ENCODE data around the gene OVOL1. TPM values are rescaled to one million over a fixed set of nuclear protein-coding genes. Genes with fewer than 3 reads are reported as not detected.
A peak's percentile ranks its signal among the peaks of the same experiment; 100 is the strongest.
"Not testable (repeated sequence)": the region's sequence is repeated elsewhere in the genome, so short reads cannot be mapped to it uniquely, and the experiment has no call there.

Gene OVOL1
- total and polyA plus RNA-seq, 8 donors = 0.20 to 0.45 (median 0.34) TPM

DNA sequence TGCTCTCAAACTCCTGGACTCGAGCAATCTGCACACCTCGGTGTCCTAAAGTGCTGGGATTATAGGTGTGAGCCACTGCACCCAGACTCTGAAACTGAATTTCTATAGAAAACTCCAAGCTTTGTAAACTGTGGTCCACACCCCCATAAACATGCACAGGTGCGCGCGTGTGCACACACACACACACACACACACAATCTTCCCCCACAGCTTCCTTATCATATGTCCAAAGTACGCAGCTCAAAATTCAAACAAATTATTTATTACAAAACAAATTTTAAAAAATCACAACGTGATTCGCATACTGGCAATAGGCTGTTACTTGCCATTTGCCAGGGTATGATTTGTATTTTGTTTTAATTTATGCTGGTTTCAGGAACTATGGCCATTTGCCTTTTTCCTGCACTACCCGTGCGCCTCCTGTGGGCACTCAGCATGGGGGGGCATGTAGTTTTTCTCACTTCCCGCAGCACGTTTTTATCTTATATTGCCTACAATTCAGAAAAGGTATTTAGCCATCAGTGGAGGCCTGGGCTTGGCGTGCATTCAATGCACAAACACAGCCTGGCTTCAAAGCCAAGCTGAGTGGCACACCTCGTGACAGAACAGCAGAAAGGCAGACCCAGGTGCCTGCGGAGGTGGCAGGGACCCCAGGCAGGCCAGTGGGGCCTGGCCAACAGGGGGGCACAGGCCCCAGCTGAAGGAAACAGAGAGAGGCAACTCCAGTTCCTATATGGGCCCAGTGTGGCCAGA lies 36.1 kb downstream of the OVOL1 start:
- Histone ChIP-seq H3K4me1 (no peaks in the 10 kb centered on the region), H3K27ac (no peak overlapping the region), H3K27me3 (no peaks in the 10 kb centered on the region), H3K4me3 (no peak overlapping the region), H3K9me3 (no peaks in the 10 kb centered on the region), H3K36me3 (no peaks in the 10 kb centered on the region)
- TF ChIP-seq, protein P1, sequence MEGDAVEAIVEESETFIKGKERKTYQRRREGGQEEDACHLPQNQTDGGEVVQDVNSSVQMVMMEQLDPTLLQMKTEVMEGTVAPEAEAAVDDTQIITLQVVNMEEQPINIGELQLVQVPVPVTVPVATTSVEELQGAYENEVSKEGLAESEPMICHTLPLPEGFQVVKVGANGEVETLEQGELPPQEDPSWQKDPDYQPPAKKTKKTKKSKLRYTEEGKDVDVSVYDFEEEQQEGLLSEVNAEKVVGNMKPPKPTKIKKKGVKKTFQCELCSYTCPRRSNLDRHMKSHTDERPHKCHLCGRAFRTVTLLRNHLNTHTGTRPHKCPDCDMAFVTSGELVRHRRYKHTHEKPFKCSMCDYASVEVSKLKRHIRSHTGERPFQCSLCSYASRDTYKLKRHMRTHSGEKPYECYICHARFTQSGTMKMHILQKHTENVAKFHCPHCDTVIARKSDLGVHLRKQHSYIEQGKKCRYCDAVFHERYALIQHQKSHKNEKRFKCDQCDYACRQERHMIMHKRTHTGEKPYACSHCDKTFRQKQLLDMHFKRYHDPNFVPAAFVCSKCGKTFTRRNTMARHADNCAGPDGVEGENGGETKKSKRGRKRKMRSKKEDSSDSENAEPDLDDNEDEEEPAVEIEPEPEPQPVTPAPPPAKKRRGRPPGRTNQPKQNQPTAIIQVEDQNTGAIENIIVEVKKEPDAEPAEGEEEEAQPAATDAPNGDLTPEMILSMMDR (IDR thresholded peaks at IDR 0.05) = no peak
- intact Hi-C loops (cut with DNase I) = loop anchor here in 1 of 2 donors (10.0 kb wide), 1 partner anchor 108 kb away; the partner anchor contains the start of gene KAT5
- ATAC-seq (peak; percentile 45), DNase-seq (peak in 2 of 4 donors; percentile 47 to 59)

DNA sequence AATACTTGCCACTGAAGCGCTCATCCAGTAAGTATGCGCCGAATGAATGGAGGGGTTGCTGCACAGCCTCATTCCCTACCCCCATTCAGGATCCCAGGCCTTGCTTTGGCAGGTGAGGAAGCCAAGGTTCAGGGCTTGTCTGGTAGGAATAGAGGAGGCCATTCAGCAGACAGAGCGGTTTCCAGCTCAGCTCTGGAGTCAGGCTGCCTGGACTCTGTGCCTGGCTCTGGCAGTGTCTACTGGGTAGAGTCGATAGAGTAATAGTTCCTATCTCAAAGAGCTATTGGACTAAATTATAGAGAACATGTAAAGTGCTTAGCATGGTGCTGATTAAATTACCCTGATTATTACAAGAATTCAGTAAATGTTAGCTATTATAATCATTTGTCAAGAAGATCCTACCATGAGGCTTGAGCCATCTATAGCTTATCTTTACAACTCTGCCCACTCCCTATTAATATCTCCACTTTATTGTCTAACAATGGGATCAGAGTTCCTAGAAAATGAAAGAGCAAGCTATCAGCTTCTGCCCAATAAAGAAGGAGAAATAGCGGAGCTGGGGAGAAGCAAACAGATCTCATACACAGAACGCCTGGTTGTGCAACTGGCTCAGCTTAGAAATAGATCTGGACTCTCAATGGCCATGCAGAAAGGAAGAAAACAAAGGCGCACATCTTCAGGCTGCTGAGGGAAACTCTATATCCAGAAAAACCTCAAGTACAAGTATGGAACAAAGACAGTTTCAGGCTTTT lies 40.3 kb downstream of the OVOL1 start:
- ATAC-seq = no peak
- H3K9me3 ChIP-seq = no peaks in the 10 kb centered on the region
- H3K36me3 ChIP-seq = no peaks in the 10 kb centered on the region
- no peak overlapping the region for H3K27ac ChIP-seq
- no peaks in the 10 kb centered on the region for H3K4me1 ChIP-seq
- TF ChIP-seq, protein P1 (IDR thresholded peaks at IDR 0.05) = no peak
- intact Hi-C loops (cut with DNase I) = loop anchor here in 1 of 2 donors (10.0 kb wide), 1 partner anchor 112 kb away; the partner anchor contains the start of gene KAT5
- peak in 1 of 4 donors; percentile 12 for DNase-seq
- no peaks in the 10 kb centered on the region for H3K27me3 ChIP-seq
- H3K4me3 ChIP-seq = no peak overlapping the region

DNA sequence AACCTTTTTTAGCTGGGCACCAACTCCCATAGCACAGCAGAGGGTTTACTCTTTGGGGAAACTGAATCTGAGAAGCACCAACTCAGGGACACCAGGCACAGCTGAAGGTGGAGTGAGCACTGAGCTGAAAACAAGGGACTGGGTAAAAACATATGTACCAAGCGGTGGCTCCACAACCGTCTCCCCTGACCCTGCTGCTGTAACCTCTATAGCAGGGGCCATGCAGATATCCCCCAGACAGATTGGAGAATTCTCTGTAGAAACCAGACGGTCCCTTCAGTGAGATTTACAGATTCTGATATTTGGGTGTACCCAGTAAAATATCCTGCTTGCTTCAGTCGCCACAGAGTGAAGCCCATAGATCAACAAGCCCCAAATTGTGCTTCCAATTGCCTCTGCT lies 42.6 kb downstream of the OVOL1 start:
- ATAC-seq = no peak
- Histone ChIP-seq H3K36me3 (no peaks in the 10 kb centered on the region), H3K27me3 (no peaks in the 10 kb centered on the region), H3K4me1 (peaks cover 0 to 16% of the 10 kb centered on the region in 2 donors), H3K27ac (no peak overlapping the region), H3K4me3 (no peak overlapping the region), H3K9me3 (no peaks in the 10 kb centered on the region)
- TF ChIP-seq, protein P1 (IDR thresholded peaks at IDR 0.05) = no peak
- intact Hi-C loops (cut with DNase I) = loop anchor here in 1 of 2 donors (10.0 kb wide), 1 partner anchor 115 kb away; the partner anchor contains the start of gene KAT5
- peak in 1 of 4 donors; percentile 2 for DNase-seq

- ATAC-seq = not testable (repeated sequence)
Measured at GRCh38 chr11:65832231-65832630, 45.4 kb downstream of the OVOL1 start.

DNA sequence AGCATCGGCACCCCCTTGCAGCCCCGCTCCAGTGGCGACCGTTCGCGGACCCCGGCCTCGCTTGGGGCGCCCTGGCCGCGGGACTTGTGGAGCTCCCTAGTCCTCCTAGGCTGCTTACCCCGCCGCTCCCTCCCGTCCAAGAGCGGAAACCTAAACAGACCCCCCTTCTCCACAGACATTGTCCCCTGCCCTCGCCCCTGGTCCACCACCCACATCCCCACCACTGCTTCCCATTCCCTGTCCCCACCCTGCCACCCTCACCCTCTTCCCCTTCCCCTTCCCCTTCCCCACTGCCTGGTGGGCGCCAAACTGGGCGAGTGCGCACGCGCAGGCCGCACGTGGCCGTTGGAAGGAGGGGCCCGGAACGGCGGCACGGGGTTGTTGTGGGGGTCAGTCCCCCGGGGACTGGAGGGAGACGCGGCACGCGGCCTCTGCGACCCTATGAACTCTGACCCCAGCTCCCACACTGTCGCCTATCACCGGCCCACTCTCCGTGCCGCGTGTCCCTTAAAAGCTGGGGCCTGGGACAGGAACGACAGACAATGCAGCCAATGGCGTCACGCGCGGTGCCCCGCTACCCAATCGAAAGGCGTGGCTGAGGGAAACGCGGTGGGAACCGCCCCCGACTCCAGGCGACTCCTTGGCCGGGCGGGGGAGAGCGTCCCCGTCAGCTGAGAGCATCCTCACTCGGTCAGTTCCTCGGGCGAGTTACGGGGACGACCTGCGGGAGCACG lies 46.6 kb downstream of the OVOL1 start, which contains the start of gene SNX32:
Gene SNX32 (plus strand): TSS at position 667 of the 734 bp plus-strand sequence. CDS start 103 bp downstream, outside the sequence.
- DNase-seq (peak; percentile 92 to 96 (median 95)), ATAC-seq (peak; percentile 100)
- H3K4me3 ChIP-seq = peak within 1 kb of the TSS; percentile 38 to 44
- H3K9me3 ChIP-seq = no peaks in the 10 kb centered on the region
- intact Hi-C loops (cut with DNase I) = no loop called here
- TF ChIP-seq, protein P1 (IDR thresholded peaks at IDR 0.05) = no peak
- H3K27me3 ChIP-seq = no peaks in the 10 kb centered on the region
- H3K36me3 ChIP-seq = no peaks in the 10 kb centered on the region
- peaks cover 0 to 16% of the 10 kb centered on the region in 2 donors for H3K4me1 ChIP-seq
- H3K27ac ChIP-seq = peak within 1 kb of the TSS in 1 of 2 donors; percentile 24

More at GRCh38 chr11:65832231-65832630, 45.4 kb downstream of the OVOL1 start:
- H3K4me3 ChIP-seq; H3K36me3 ChIP-seq; H3K27me3 ChIP-seq; H3K27ac ChIP-seq; intact Hi-C loops (cut with DNase I); H3K9me3 ChIP-seq; DNase-seq: not testable (repeated sequence)
- peaks cover 0 to 16% of the 10 kb centered on the region in 2 donors for H3K4me1 ChIP-seq
